ENCODE data around the gene SENP3. TPM values are rescaled to one million over a fixed set of nuclear protein-coding genes. Genes with fewer than 3 reads are reported as not detected.
A peak's percentile ranks its signal among the peaks of the same experiment; 100 is the strongest.

SENP3 gene
- total and polyA plus RNA-seq, 2 of the 13 experiments (the other 11 are each of a cell fraction or from before 2014, with no cell fraction given): 55.8 to 75.4 TPM

DNA sequence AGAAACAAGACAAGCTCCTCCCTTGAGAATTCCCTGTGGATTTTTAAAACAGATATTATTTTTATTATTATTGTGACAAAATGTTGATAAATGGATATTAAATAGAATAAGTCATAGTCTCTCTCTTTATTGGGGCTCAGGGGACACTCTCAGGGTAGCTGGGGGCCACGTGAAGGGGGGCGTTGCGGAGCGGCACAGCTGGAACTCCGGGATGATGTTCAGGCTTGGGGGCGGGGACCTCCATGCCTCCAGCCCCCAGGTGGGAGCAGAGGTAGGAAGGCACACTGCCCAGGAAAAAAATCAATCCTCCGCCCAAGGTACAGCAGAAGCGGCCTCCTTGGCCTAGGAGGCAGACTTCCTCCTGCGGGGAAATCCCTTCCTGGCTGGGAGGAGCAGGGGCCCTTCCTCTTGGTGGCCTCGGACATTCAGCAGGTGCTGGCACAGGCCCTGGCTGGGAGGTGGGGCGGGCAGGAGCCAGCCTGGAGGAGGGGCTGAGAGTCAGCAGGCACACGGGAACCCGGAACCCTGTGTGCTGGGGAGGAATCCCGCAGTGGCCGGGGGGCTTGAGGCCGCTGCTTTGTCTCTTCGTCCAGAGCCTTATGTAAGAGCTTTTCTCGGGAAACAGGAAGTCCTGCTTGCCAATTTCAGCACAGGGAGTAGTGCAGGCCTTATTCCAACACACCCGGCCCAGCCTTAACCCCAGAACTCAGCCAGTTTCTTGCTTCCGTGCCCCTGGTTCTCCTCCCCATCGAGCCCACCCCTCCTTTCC, 3.8 kb upstream of the SENP3 start (continued):
- TF ChIP-seq ZSCAN20 (CRISPR knock-in tag; IDR thresholded peaks at IDR 0.05; ENCODE audit: borderline replicate concordance) (no peak), ETV5 (CRISPR knock-in tag; IDR thresholded peaks at IDR 0.05; ENCODE audit: borderline replicate concordance) (peak; percentile 68; the same call in 1 of the 2 replicates), CBFB (CRISPR knock-in tag; IDR thresholded peaks at IDR 0.05) (no peak), ZNF484 (CRISPR knock-in tag; IDR thresholded peaks at IDR 0.05; ENCODE audit: borderline replicate concordance, low read depth) (no peak), SNAI1 (CRISPR knock-in tag; IDR thresholded peaks at IDR 0.05; ENCODE audit: borderline replicate concordance) (peak; percentile 71; the same call in 1 of the 2 replicates), ZNF747 (CRISPR knock-in tag; IDR thresholded peaks at IDR 0.05; ENCODE audit: borderline replicate concordance) (no peak), BCL6 (CRISPR knock-in tag; IDR thresholded peaks at IDR 0.05) (peak; percentile 54), TBX3 (IDR thresholded peaks at IDR 0.05; ENCODE audit: borderline replicate concordance) (no peak), ZNF749 (CRISPR knock-in tag; IDR thresholded peaks at IDR 0.05; ENCODE audit: borderline replicate concordance) (no peak), ZFP82 (CRISPR knock-in tag; IDR thresholded peaks at IDR 0.05; ENCODE audit: borderline replicate concordance) (no peak), MYNN (CRISPR knock-in tag; IDR thresholded peaks at IDR 0.05; ENCODE audit: low read depth) (no peak), FOXK1 (CRISPR knock-in tag; IDR thresholded peaks at IDR 0.05; ENCODE audit: borderline replicate concordance, low read depth) (no peak), ZSCAN25 (CRISPR knock-in tag; IDR thresholded peaks at IDR 0.05) (no peak), ATF7-NPFF (CRISPR knock-in tag; IDR thresholded peaks at IDR 0.05; ENCODE audit: low read depth) (no peak)
- TF ChIP-seq, protein P1, sequence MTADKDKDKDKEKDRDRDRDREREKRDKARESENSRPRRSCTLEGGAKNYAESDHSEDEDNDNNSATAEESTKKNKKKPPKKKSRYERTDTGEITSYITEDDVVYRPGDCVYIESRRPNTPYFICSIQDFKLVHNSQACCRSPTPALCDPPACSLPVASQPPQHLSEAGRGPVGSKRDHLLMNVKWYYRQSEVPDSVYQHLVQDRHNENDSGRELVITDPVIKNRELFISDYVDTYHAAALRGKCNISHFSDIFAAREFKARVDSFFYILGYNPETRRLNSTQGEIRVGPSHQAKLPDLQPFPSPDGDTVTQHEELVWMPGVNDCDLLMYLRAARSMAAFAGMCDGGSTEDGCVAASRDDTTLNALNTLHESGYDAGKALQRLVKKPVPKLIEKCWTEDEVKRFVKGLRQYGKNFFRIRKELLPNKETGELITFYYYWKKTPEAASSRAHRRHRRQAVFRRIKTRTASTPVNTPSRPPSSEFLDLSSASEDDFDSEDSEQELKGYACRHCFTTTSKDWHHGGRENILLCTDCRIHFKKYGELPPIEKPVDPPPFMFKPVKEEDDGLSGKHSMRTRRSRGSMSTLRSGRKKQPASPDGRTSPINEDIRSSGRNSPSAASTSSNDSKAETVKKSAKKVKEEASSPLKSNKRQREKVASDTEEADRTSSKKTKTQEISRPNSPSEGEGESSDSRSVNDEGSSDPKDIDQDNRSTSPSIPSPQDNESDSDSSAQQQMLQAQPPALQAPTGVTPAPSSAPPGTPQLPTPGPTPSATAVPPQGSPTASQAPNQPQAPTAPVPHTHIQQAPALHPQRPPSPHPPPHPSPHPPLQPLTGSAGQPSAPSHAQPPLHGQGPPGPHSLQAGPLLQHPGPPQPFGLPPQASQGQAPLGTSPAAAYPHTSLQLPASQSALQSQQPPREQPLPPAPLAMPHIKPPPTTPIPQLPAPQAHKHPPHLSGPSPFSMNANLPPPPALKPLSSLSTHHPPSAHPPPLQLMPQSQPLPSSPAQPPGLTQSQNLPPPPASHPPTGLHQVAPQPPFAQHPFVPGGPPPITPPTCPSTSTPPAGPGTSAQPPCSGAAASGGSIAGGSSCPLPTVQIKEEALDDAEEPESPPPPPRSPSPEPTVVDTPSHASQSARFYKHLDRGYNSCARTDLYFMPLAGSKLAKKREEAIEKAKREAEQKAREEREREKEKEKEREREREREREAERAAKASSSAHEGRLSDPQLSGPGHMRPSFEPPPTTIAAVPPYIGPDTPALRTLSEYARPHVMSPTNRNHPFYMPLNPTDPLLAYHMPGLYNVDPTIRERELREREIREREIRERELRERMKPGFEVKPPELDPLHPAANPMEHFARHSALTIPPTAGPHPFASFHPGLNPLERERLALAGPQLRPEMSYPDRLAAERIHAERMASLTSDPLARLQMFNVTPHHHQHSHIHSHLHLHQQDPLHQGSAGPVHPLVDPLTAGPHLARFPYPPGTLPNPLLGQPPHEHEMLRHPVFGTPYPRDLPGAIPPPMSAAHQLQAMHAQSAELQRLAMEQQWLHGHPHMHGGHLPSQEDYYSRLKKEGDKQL (CRISPR knock-in tag; IDR thresholded peaks at IDR 0.05; ENCODE audit: low read depth): no peak
- TF ChIP-seq, protein P2, sequence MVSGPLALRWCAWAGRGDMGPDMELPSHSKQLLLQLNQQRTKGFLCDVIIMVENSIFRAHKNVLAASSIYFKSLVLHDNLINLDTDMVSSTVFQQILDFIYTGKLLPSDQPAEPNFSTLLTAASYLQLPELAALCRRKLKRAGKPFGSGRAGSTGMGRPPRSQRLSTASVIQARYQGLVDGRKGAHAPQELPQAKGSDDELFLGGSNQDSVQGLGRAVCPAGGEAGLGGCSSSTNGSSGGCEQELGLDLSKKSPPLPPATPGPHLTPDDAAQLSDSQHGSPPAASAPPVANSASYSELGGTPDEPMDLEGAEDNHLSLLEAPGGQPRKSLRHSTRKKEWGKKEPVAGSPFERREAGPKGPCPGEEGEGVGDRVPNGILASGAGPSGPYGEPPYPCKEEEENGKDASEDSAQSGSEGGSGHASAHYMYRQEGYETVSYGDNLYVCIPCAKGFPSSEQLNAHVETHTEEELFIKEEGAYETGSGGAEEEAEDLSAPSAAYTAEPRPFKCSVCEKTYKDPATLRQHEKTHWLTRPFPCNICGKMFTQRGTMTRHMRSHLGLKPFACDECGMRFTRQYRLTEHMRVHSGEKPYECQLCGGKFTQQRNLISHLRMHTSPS (CRISPR knock-in tag; IDR thresholded peaks at IDR 0.05; ENCODE audit: low read depth): no peak
